IMR-90 (cell line): ENCODE measurements around the gene GK. TPM values are rescaled to one million over a fixed set of nuclear protein-coding genes. Genes with fewer than 3 reads are reported as not detected.

Source experiments
- ATAC-seq: fragments of 200-7000 bp; cut with Tn5 transposase; 2 replicates; pipeline ENCODE4 v1.9.1; 2020; ENCODE audit warnings: low read depth, mild to moderate bottlenecking, moderate library complexity
- BruUV-seq: library from RNA; stranded (reverse); fragments of 400-500 nt; replicated peaks from 2 replicates; lab custom pipeline; 2021; lab: Mats Ljungman, UMichigan
- CTCF ChIA-PET: fragments of 300-600 bp; formaldehyde crosslinking; extraction: SDS; loops from one replicate; lab custom pipeline; 2021; ENCODE audit warnings: antibody characterized with exemption; lab: Yijun Ruan, JAX
- POLR2A ChIA-PET: fragments of 300-600 bp; sonication (Branson Sonifier 250); formaldehyde crosslinking; loops from one replicate; lab custom pipeline; 2022; ENCODE audit warnings: antibody characterized with exemption; ENCODE audit not compliant: unreplicated experiment; lab: Charles Lee
- DNase-seq: peaks from one replicate; pipeline ENCODE4 v3.0.0; 2013
- H2AFZ ChIP-seq: replicated peaks from 2 replicates; pipeline ENCODE3; 2013; ENCODE audit warnings: low read length, mild to moderate bottlenecking; ENCODE audit not compliant: poor library complexity
- H2AK5ac ChIP-seq: 2 replicates; pipeline ENCODE4 v1.6.1; 2013; ENCODE audit warnings: low read depth, low read length, inconsistent platforms
- H2AK9ac ChIP-seq: replicated peaks from 2 replicates; pipeline ENCODE3; 2013; ENCODE audit warnings: mild to moderate bottlenecking, low read depth, low read length, moderate library complexity; ENCODE audit not compliant: poor library complexity
- H2BK120ac ChIP-seq: 2 replicates; pipeline ENCODE4 v1.6.1; 2013; ENCODE audit warnings: low read depth, low read length, inconsistent platforms
- H2BK15ac ChIP-seq: 3 replicates; pipeline ENCODE4 v1.6.1; 2013; ENCODE audit warnings: low read depth, low read length, inconsistent platforms
- H2BK20ac ChIP-seq: 2 replicates; pipeline ENCODE4 v1.6.1; 2013; ENCODE audit warnings: low read depth, mild to moderate bottlenecking, inconsistent platforms, low read length, moderate library complexity
- H2BK5ac ChIP-seq: 2 replicates; pipeline ENCODE4 v1.6.1; 2013; ENCODE audit warnings: mild to moderate bottlenecking, low read depth, low read length, inconsistent platforms; ENCODE audit not compliant: poor library complexity, severe bottlenecking
- H3K14ac ChIP-seq: replicated peaks from 2 replicates; pipeline ENCODE4 v1.6.1; 2013; ENCODE audit warnings: low read depth, low read length, inconsistent platforms
- H3K18ac ChIP-seq: 2 replicates; pipeline ENCODE4 v1.6.1; 2013; ENCODE audit warnings: low read depth, low read length, control low read depth
- H3K23ac ChIP-seq: 2 replicates; pipeline ENCODE4 v1.6.1; 2013; ENCODE audit warnings: low read depth, low read length, inconsistent platforms
- H3K27ac ChIP-seq: 2 replicates; pipeline ENCODE4 v1.5.1; 2013; ENCODE audit warnings: mild to moderate bottlenecking, control low read depth, low read length; ENCODE audit not compliant: insufficient read depth
- H3K27me3 ChIP-seq: 2 replicates; pipeline ENCODE4 v1.6.1; 2013; ENCODE audit warnings: low read length; ENCODE audit not compliant: control insufficient read depth, insufficient read depth
- H3K36me3 ChIP-seq: 2 replicates; pipeline ENCODE4 v1.6.1; 2013; ENCODE audit warnings: low read length, mixed read lengths; ENCODE audit not compliant: control insufficient read depth, insufficient read depth
- H3K4ac ChIP-seq: 2 replicates; pipeline ENCODE4 v1.6.1; 2013; ENCODE audit warnings: low read depth, low read length, inconsistent platforms
- H3K4me1 ChIP-seq: 2 replicates; pipeline ENCODE4 v1.6.1; 2013; ENCODE audit warnings: low read length, mixed read lengths; ENCODE audit not compliant: control insufficient read depth, insufficient read depth
- H3K4me2 ChIP-seq: 2 replicates; pipeline ENCODE4 v1.6.1; 2013; ENCODE audit warnings: low read depth, mild to moderate bottlenecking, control low read depth, low read length, moderate library complexity
- H3K4me3 ChIP-seq: 2 replicates; pipeline ENCODE4 v1.5.1; 2013; ENCODE audit warnings: low read depth, mild to moderate bottlenecking, control low read depth, low read length, moderate library complexity; ENCODE audit not compliant: insufficient read depth
- H3K56ac ChIP-seq: 2 replicates; pipeline ENCODE4 v1.6.1; 2013; ENCODE audit warnings: low read length, inconsistent platforms; ENCODE audit not compliant: insufficient read depth; ENCODE audit errors: extremely low read depth
- H3K79me1 ChIP-seq, 2 experiments: 2 replicates each; pipeline ENCODE4 v1.6.1; 2013; ENCODE audit warnings: low read length in 2 of 2, inconsistent platforms in 1 of 2, low read depth in 1 of 2
- H3K9ac ChIP-seq: 2 replicates; pipeline ENCODE4 v1.6.1; 2013; ENCODE audit warnings: low read depth, low read length, control low read depth
- H3K9me1 ChIP-seq: 2 replicates; pipeline ENCODE4 v1.6.1; 2013; ENCODE audit warnings: low read length, inconsistent platforms; ENCODE audit not compliant: insufficient read depth
- H3K9me3 ChIP-seq: 2 replicates; pipeline ENCODE4 v1.6.1; 2013; ENCODE audit warnings: low read length; ENCODE audit not compliant: control insufficient read depth, insufficient read depth
- H4K20me1 ChIP-seq: 2 replicates; pipeline ENCODE4 v1.6.1; 2013; ENCODE audit warnings: low read length, inconsistent platforms; ENCODE audit not compliant: insufficient read depth
- H4K5ac ChIP-seq: 2 replicates; pipeline ENCODE4 v1.6.1; 2013; ENCODE audit warnings: mild to moderate bottlenecking, low read depth, low read length, control low read depth
- H4K8ac ChIP-seq, 2 experiments: 2 replicates each; pipeline ENCODE4 v1.6.1; 2013; ENCODE audit warnings: low read depth in 2 of 2, low read length in 2 of 2, control low read depth in 1 of 2, inconsistent platforms in 1 of 2
- H4K91ac ChIP-seq: 2 replicates; pipeline ENCODE4 v1.6.1; 2013; ENCODE audit warnings: low read depth, low read length, inconsistent platforms; ENCODE audit not compliant: insufficient read depth
- BHLHE40 ChIP-seq: fragments of 150-350 bp; IDR thresholded peaks from 2 replicates; pipeline ENCODE4 v1.6.1; 2016; ENCODE audit warnings: mild to moderate bottlenecking, low read depth, low read length
- CEBPB ChIP-seq: IDR thresholded peaks from 2 replicates; pipeline ENCODE4 v1.6.1; 2012; ENCODE audit warnings: low read depth, low read length, improper control_type of control experiment
- CHD1 ChIP-seq: IDR thresholded peaks from 2 replicates; pipeline ENCODE4 v1.6.1; 2012; ENCODE audit warnings: low read depth, low read length, improper control_type of control experiment
- CTCF ChIP-seq: conservative IDR thresholded peaks from 2 replicates; pipeline ENCODE4 v1.5.1; 2012; ENCODE audit warnings: mild to moderate bottlenecking, low read depth, low read length, improper control_type of control experiment
- ELK1 ChIP-seq: fragments of 150-350 bp; IDR thresholded peaks from 2 replicates; pipeline ENCODE4 v1.6.1; 2016; ENCODE audit warnings: low read depth, mild to moderate bottlenecking, low read length, moderate library complexity, borderline replicate concordance
- FOS ChIP-seq: fragments of 150-350 bp; IDR thresholded peaks from 2 replicates; pipeline ENCODE4 v1.6.1; 2016; ENCODE audit warnings: low read depth, low read length
- MAFK ChIP-seq: IDR thresholded peaks from 2 replicates; pipeline ENCODE4 v1.6.1; 2012; ENCODE audit warnings: low read depth, low read length, improper control_type of control experiment
- MAZ ChIP-seq: IDR thresholded peaks from 2 replicates; pipeline ENCODE4 v1.6.1; 2012; ENCODE audit warnings: low read depth, mild to moderate bottlenecking, low read length, improper control_type of control experiment, moderate library complexity, borderline replicate concordance
- MXI1 ChIP-seq: IDR thresholded peaks from 2 replicates; pipeline ENCODE4 v1.6.1; 2012; ENCODE audit warnings: low read depth, mild to moderate bottlenecking, low read length, moderate library complexity, borderline replicate concordance
- NFE2L2 ChIP-seq: fragments of 150-350 bp; IDR thresholded peaks from 2 replicates; pipeline ENCODE4 v1.6.1; 2016; ENCODE audit warnings: low read depth, mild to moderate bottlenecking, low read length
- POLR2A ChIP-seq: IDR thresholded peaks from 2 replicates; pipeline ENCODE4 v1.6.1; 2012; ENCODE audit warnings: mild to moderate bottlenecking, low read depth, low read length
- RAD21 ChIP-seq: IDR thresholded peaks from 2 replicates; pipeline ENCODE4 v1.6.1; 2012; ENCODE audit warnings: low read length, improper control_type of control experiment
- RCOR1 ChIP-seq: IDR thresholded peaks from 2 replicates; pipeline ENCODE4 v1.6.1; 2012; ENCODE audit warnings: mild to moderate bottlenecking, low read length, improper control_type of control experiment; ENCODE audit not compliant: insufficient replicate concordance
- RFX5 ChIP-seq: IDR thresholded peaks from 2 replicates; pipeline ENCODE4 v1.8.0; 2012; ENCODE audit warnings: low read depth, mild to moderate bottlenecking, low read length, moderate library complexity
- SMC3 ChIP-seq: fragments of 150-350 bp; IDR thresholded peaks from 2 replicates; pipeline ENCODE4 v1.6.1; 2016; ENCODE audit warnings: low read depth, mild to moderate bottlenecking, antibody characterized with exemption, low read length, moderate library complexity
- USF2 ChIP-seq: fragments of 150-350 bp; IDR thresholded peaks from 2 replicates; pipeline ENCODE4 v1.6.1; 2017; ENCODE audit warnings: mild to moderate bottlenecking, antibody characterized with exemption, low read length, low read depth
- WGBS, 2 experiments: methylation state at CpG; one replicate each; pipeline versions ENCODE4 v1.1.5 to v1.1.7; 2013; ENCODE audit warnings: missing lambda C conversion rate in 2 of 2; ENCODE audit not compliant: insufficient read length in 1 of 2; ENCODE audit errors: extremely low coverage in 2 of 2; 5-methylcytosine and 5-hydroxymethylcytosine counted together
- dilution Hi-C: fragments of 300-500 bp; cut with HindIII; formaldehyde crosslinking; loops from one replicate; pipeline ENCODE4 v1.14.3; 2018; ENCODE audit warnings: low sequenced_read_pairs; ENCODE audit not compliant: unreplicated experiment
- in situ Hi-C: fragments of 300-500 bp; cut with MboI; formaldehyde crosslinking; loops from 3 replicates; pipeline ENCODE4 v1.14.3; 2019; ENCODE audit warnings: low sequenced_read_pairs, inconsistent platforms, mixed read lengths
- intact Hi-C: fragments of 100-400 bp; cut with micrococcal nuclease; formaldehyde crosslinking; loops from 2 replicates; pipeline ENCODE4 v1.10.0; 2022
- polyA plus RNA-seq, 3 experiments: library from polyadenylated mRNA; depleted of rRNA; stranded (reverse); fragments of >200 nt; gene quantifications; 2 replicates each; pipeline ENCODE4 v1.2.3, GENCODE V29; 2012; ENCODE audit warnings: low replicate concordance in 1 of 3
- total RNA-seq: library from RNA; depleted of rRNA; stranded (reverse); fragments of >200 nt; gene quantifications from 2 replicates; pipeline ENCODE4 v1.2.3, GENCODE V29; 2012

Gene GK
- total and polyA plus RNA-seq, 2 of the 4 experiments (the other 2 are of a cell fraction): 7.6 to 9.3 TPM

GRCh38 chrX:30693999-30694650, 40.9 kb downstream of the GK start:
- Histone ChIP-seq H3K9me3 (no peaks in the 10 kb centered on the region), H2BK5ac (no peak overlapping the region), H4K8ac (no peak overlapping the region), H3K4ac (no peak overlapping the region), H2BK120ac (no peak overlapping the region), H3K4me2 (no peak overlapping the region), H3K27ac (no peak overlapping the region), H3K9me1 (no peaks in the 10 kb centered on the region; the same call in 1 of the 2 replicates), H4K20me1 (no peaks in the 10 kb centered on the region), H4K5ac (no peak overlapping the region), H4K91ac (no peak overlapping the region), H3K79me1 (no peaks in the 10 kb centered on the region), H2AFZ (no peak overlapping the region), H3K36me3 (peaks cover 4% of the 10 kb centered on the region; the same call in 1 of the 2 replicates), H3K56ac (no peak overlapping the region), H3K23ac (no peak overlapping the region), H3K14ac (no peak overlapping the region), H3K9ac (no peak overlapping the region), H2AK5ac (no peak overlapping the region), H2AK9ac (no peak overlapping the region), H3K4me3 (no peak overlapping the region), H3K4me1 (no peaks in the 10 kb centered on the region), H2BK20ac (no peak overlapping the region), H2BK15ac (no peak overlapping the region), H3K18ac (no peak overlapping the region), H3K27me3 (no peaks in the 10 kb centered on the region)
- CTCF ChIA-PET: no interaction called here
- TF ChIP-seq RAD21 (no peak), FOS (no peak), BHLHE40 (no peak), MXI1 (no peak), NFE2L2 (no peak), POLR2A (no peak), SMC3 (no peak), USF2 (no peak), CHD1 (no peak), ELK1 (no peak), RCOR1 (no peak), CTCF (no peak), MAFK (no peak), MAZ (no peak), CEBPB (no peak), RFX5 (no peak)
- intact Hi-C loops (no loop called here), dilution Hi-C loops (no loop called here), in situ Hi-C loops (no loop called here)
- DNase-seq (no peak), ATAC-seq (no peak)
- POLR2A ChIA-PET: no interaction called here
- no TSS peak for BruUV-seq
- WGBS, 2 experiments: no CpG with 5 or more reads among the region's 4 CpGs
